Activated CD8-positive, alpha-beta T cell treated with anti-CD3 and anti-CD28 coated beads for 36 hours (primary cell): ENCODE measurements around the gene C16orf74. TPM values are rescaled to one million over a fixed set of nuclear protein-coding genes. Genes with fewer than 3 reads are reported as not detected.

Experiments used
- ATAC-seq: fragments of 200-7000 bp; cut with Tn5 transposase; one replicate; pipeline ENCODE4 v1.10.0; 2021; ENCODE audit warnings: mild to moderate bottlenecking, moderate library complexity
- CTCF ChIA-PET: fragments of 350-600 bp; sonication (Branson Sonifier 250); formaldehyde crosslinking; loops from one replicate; lab custom pipeline; 2021; ENCODE audit warnings: antibody characterized with exemption; lab: Charles Lee
- POLR2A ChIA-PET: fragments of 350-600 bp; sonication (Branson Sonifier 250); formaldehyde crosslinking; loops from one replicate; lab custom pipeline; 2021; ENCODE audit warnings: antibody characterized with exemption; lab: Charles Lee
- DNase-seq: peaks from one replicate; pipeline ENCODE4 v3.0.0-alpha.2; 2020
- H3K27ac Mint-ChIP-seq: one replicate; pipeline ENCODE4 v1.8.0; 2021; ENCODE audit warnings: mild to moderate bottlenecking, mixed read lengths
- H3K27me3 Mint-ChIP-seq: one replicate; pipeline ENCODE4 v1.8.0; 2021; ENCODE audit warnings: mixed read lengths
- H3K36me3 Mint-ChIP-seq: one replicate; pipeline ENCODE4 v1.8.0; 2021; ENCODE audit warnings: low read depth, mixed read lengths
- H3K4me1 Mint-ChIP-seq: one replicate; pipeline ENCODE4 v1.8.0; 2021; ENCODE audit warnings: low read depth, mixed read lengths
- H3K4me3 Mint-ChIP-seq: one replicate; pipeline ENCODE4 v1.8.0; 2021; ENCODE audit warnings: mild to moderate bottlenecking, moderate library complexity, mixed read lengths
- H3K9me3 Mint-ChIP-seq: one replicate; pipeline ENCODE4 v1.8.0; 2021; ENCODE audit warnings: mixed read lengths
- intact Hi-C: fragments of 100-400 bp; cut with micrococcal nuclease; formaldehyde crosslinking; loops from one replicate; pipeline ENCODE4 v1.10.0; 2022
- total RNA-seq, 2 experiments: library from RNA; stranded (reverse); gene quantifications; one replicate each; pipeline ENCODE4 v1.2.3, GENCODE V29; 2021
- TF ChIP-seq, protein P1 (sequence below): fragments of 200-600 bp; IDR thresholded peaks from one replicate; pipeline ENCODE4 v1.8.0; 2022; ENCODE audit warnings: antibody characterized with exemption, mild to moderate bottlenecking

The C16orf74 gene
- total RNA-seq, 2 experiments from 2014 or later: 1.1 to 1.4 TPM

DNA sequence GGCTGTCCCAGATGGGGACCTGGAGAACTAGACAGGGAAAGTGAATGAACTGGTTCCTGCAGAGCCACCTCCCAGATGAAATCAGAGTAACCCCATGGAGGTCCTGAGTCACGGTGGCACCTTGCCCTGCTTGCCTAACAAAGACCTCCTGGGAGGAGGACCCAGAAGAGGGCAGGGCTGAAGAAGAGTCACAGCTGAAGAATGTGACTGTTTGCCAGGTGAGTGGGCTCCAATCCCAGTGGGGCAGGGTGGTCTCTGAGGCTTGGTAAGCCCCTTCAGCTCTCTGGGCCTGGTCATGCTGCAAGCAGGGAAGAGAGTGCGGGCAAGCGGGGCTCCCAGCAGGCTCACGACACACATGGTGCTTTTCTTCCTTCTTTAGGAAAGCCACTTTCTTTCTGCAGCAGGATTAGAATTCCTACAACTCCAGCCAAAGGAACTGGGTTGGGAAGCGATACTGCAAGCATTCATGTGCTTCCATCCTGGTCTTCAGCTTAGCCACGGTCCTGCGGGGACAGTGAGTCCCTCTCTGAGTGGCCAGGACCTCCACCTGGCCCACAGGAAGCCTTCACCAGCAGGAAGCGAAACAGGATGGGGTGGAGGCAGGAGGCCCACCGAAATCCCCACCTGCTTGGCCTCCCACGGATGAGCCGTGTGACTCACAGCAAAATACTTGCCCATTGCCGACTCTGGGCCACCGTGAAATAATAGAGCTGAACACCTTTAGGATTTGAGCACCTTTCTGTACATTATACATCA is 4.3 kb downstream of the C16orf74 start:
- H3K4me3 Mint-ChIP-seq: no peak overlapping the region
- no peak overlapping the region for H3K27ac Mint-ChIP-seq
- peaks cover 9% of the 10 kb centered on the region for H3K27me3 Mint-ChIP-seq
- H3K36me3 Mint-ChIP-seq: no peaks in the 10 kb centered on the region
- intact Hi-C loops: no loop called here
- peaks cover 15% of the 10 kb centered on the region for H3K4me1 Mint-ChIP-seq
- peak; percentile 58 for DNase-seq
- ChIA-PET CTCF (interaction anchor here (0.7 to 1.4 kb wide), 4 partner anchors 14 to 73 kb away, joined by 3 to 4 read pairs (median 3); no protein-coding TSS in a partner anchor), POLR2A (interaction anchor here (1.2 kb wide), 1 partner anchor 13 kb away, joined by 3 read pairs; no protein-coding TSS in a partner anchor)
- TF ChIP-seq, protein P1, sequence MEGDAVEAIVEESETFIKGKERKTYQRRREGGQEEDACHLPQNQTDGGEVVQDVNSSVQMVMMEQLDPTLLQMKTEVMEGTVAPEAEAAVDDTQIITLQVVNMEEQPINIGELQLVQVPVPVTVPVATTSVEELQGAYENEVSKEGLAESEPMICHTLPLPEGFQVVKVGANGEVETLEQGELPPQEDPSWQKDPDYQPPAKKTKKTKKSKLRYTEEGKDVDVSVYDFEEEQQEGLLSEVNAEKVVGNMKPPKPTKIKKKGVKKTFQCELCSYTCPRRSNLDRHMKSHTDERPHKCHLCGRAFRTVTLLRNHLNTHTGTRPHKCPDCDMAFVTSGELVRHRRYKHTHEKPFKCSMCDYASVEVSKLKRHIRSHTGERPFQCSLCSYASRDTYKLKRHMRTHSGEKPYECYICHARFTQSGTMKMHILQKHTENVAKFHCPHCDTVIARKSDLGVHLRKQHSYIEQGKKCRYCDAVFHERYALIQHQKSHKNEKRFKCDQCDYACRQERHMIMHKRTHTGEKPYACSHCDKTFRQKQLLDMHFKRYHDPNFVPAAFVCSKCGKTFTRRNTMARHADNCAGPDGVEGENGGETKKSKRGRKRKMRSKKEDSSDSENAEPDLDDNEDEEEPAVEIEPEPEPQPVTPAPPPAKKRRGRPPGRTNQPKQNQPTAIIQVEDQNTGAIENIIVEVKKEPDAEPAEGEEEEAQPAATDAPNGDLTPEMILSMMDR: no peak
- peak; percentile 56 for ATAC-seq
- no peaks in the 10 kb centered on the region for H3K9me3 Mint-ChIP-seq

DNA sequence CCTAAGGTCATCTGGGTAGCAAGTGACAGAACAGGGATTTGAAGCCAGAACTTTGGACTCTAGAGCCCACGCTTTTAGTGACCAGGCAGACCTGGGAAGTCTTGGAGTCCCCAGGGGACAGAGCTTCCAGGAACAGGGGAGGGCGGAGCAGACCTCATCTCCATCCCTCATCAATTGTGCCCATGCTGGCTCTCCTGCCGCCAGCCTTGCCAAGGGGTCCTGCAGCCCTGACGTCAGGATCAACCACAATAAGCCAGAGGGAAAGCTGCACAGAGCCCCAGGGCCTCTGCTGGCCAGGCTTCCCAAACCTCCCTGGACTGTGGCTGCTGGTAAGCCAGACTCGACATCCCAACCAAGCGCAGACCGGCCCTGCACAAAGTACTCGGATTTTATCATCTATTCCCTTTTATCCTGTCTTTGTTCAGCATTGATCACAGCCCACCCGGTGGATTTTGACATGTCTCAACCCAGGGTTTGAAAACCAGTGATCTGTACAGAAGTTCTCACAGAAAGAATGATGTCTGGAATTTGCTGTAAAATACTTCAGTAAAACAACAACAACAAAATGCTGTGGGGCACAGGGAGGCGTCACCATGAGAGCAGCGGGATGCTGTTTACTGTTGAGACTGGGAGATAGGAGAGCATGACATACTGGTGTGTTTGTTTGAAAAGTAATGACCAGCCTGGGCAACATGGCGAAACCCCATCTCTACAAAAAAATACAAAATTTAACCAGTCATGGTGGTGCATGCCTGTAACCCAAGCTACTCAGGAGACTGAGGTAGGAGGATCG is 11.8 kb downstream of the C16orf74 start:
- Mint-ChIP-seq H3K27ac (no peak overlapping the region), H3K4me3 (no peak overlapping the region), H3K27me3 (no peaks in the 10 kb centered on the region), H3K9me3 (no peaks in the 10 kb centered on the region), H3K4me1 (peaks cover 23% of the 10 kb centered on the region), H3K36me3 (no peaks in the 10 kb centered on the region)
- POLR2A ChIA-PET: no interaction called here
- intact Hi-C loops: no loop called here
- CTCF ChIA-PET: no interaction called here
- TF ChIP-seq, protein P1: no peak
- DNase-seq: no peak
- ATAC-seq: no peak

DNA sequence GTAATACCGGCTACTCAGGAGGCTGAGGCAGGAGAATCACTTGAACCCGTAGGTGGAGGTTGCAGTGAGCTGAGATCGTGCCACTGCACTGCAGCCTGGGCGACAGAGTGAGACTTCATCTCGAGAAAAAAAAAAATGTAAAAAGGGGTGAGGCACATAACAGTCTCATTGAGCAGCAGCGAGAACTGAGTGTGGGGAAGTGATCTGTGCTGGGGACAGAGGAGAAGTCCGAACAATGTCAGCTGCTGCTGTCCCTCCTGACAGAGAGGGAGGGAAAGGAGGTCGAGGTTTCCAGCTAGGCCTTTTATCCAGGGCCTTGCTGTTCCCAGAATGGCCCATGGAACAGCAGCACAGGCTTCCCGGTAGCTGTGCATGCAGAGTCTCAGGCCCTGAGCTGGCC is 14.0 kb downstream of the C16orf74 start:
- ChIA-PET CTCF (interaction anchor here (0.9 to 2.0 kb wide), 8 partner anchors 8 to 434 kb away, joined by 3 to 6 read pairs (median 4); no protein-coding TSS in a partner anchor), POLR2A (interaction anchor here (1.4 kb wide), 1 partner anchor 17 kb away, joined by 3 read pairs; no protein-coding TSS in a partner anchor)
- no peaks in the 10 kb centered on the region for H3K27me3 Mint-ChIP-seq

DNA sequence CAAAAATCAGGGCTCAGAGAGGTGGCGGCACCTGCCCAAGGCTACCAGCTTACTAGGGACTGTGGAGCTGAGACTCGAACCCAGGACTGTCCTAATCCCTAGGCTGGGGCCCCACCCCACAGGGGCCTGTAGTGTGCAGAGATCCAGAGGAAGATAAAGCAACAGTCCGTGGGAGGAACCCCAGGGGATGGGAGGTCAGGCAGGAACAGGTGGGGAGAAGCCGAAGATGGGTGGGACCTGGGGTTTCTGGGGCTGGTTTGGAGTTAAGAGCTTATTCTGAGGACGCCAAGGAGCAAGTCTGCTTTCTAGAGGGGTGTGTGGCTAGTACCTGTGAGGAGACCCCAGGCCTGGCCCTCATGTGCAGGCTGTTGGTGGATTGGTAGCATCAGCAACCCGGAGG is 14.9 kb downstream of the C16orf74 start:
- H3K9me3 Mint-ChIP-seq: no peaks in the 10 kb centered on the region
- ATAC-seq: no peak

More for the DNA sequence above, 14.0 kb downstream of the C16orf74 start:
- H3K4me1 Mint-ChIP-seq: peaks cover 28% of the 10 kb centered on the region
- no peak overlapping the region for H3K4me3 Mint-ChIP-seq
- H3K36me3 Mint-ChIP-seq: no peaks in the 10 kb centered on the region
- TF ChIP-seq, protein P1: no peak
- DNase-seq: no peak
- no peak for ATAC-seq
- H3K9me3 Mint-ChIP-seq: no peaks in the 10 kb centered on the region
- intact Hi-C loops: no loop called here
- H3K27ac Mint-ChIP-seq: no peak overlapping the region

More for the DNA sequence above, 14.9 kb downstream of the C16orf74 start:
- Mint-ChIP-seq H3K27ac (no peak overlapping the region), H3K4me1 (peaks cover 28% of the 10 kb centered on the region), H3K27me3 (no peaks in the 10 kb centered on the region), H3K4me3 (no peak overlapping the region), H3K36me3 (no peaks in the 10 kb centered on the region)
- intact Hi-C loops: no loop called here
- CTCF ChIA-PET: interaction anchor here (1.0 to 2.0 kb wide), 6 partner anchors 9 to 77 kb away, joined by 3 to 5 read pairs (median 4); no protein-coding TSS in a partner anchor
- no peak for DNase-seq
- TF ChIP-seq, protein P1: no peak
- POLR2A ChIA-PET: no interaction called here
